HG03139 (cell line): Measurements from ENCODE around the gene KRT17.

Source experiments
- ATAC-seq: cut with Tn5 transposase; IDR thresholded peaks from one replicate; pipeline ENCODE4 v1.9.1; 2021; ENCODE audit not compliant: unreplicated experiment

KRT17 gene

GRCh38 chr17:41624208-41625101, at the start of gene KRT17:
Gene KRT17 (minus strand): TSS chr17:41624575. CDS start chr17:41624509, 66 bp downstream.
- no peak for ATAC-seq

- no peak for ATAC-seq
Measured at GRCh38 chr17:41672153-41672552, 47.8 kb upstream of the KRT17 start.

- ATAC-seq, result no peak
Measured at GRCh38 chr17:41667280-41668041, 43.1 kb upstream of the KRT17 start.

- ATAC-seq, result no peak
Measured at GRCh38 chr17:41666708-41667279, 42.4 kb upstream of the KRT17 start.

GRCh38 chr17:41666237-41666641, 41.9 kb upstream of the KRT17 start:
- peak; percentile 41 for ATAC-seq

- peak; percentile 53 for ATAC-seq
Measured at GRCh38 chr17:41665566-41666236, 41.3 kb upstream of the KRT17 start.

- ATAC-seq, result no peak
Measured at GRCh38 chr17:41664587-41665565, 40.5 kb upstream of the KRT17 start.

GRCh38 chr17:41664172-41664457, 39.7 kb upstream of the KRT17 start:
- no peak for ATAC-seq

GRCh38 chr17:41663451-41664171, 39.2 kb upstream of the KRT17 start:
- ATAC-seq, result no peak

- no peak for ATAC-seq
Measured at GRCh38 chr17:41660221-41660711, 35.9 kb upstream of the KRT17 start.

GRCh38 chr17:41659427-41660212, 35.2 kb upstream of the KRT17 start:
- no peak for ATAC-seq

- ATAC-seq, result no peak
Measured at GRCh38 chr17:41658846-41659245, 34.5 kb upstream of the KRT17 start.

GRCh38 chr17:41657936-41658335, 33.6 kb upstream of the KRT17 start:
- ATAC-seq, result no peak

GRCh38 chr17:41657176-41657754, 32.9 kb upstream of the KRT17 start:
- no peak for ATAC-seq

- no peak for ATAC-seq
Measured at GRCh38 chr17:41656249-41657023, 32.1 kb upstream of the KRT17 start.

GRCh38 chr17:41655611-41656111, 31.3 kb upstream of the KRT17 start:
- ATAC-seq, result no peak
